Urinary bladder (tissue), 4 donors: ENCODE results near the gene ZYX. TPM values are rescaled to one million over a fixed set of nuclear protein-coding genes. Genes with fewer than 3 reads are reported as not detected.

Experiments used
- DNase-seq: peaks from one replicate; pipeline ENCODE4 v3.0.0-alpha.2; 2015; ENCODE audit errors: extremely low spot score
- H3K27ac ChIP-seq: one replicate; pipeline ENCODE4 v1.5.1; 2013; ENCODE audit warnings: low read depth, mild to moderate bottlenecking, moderate library complexity
- H3K36me3 ChIP-seq: one replicate; pipeline ENCODE4 v1.6.1; 2013; ENCODE audit warnings: mild to moderate bottlenecking, moderate library complexity; ENCODE audit not compliant: insufficient read depth
- H3K4me1 ChIP-seq: one replicate; pipeline ENCODE4 v1.6.1; 2013; ENCODE audit warnings: mild to moderate bottlenecking, moderate library complexity; ENCODE audit not compliant: insufficient read depth
- H3K4me3 ChIP-seq: one replicate; pipeline ENCODE4 v1.5.1; 2013; ENCODE audit warnings: low read depth, low read length
- WGBS: extraction: QIAGEN DNeasy Blood & Tissue Kit; methylation state at CpG from one replicate; pipeline ENCODE4 v1.1.7; 2013; 5-methylcytosine and 5-hydroxymethylcytosine counted together
- polyA plus RNA-seq: library from polyadenylated mRNA; stranded (reverse); fragments of 200-250 nt; gene quantifications from one replicate; pipeline ENCODE4 v1.2.3, GENCODE V29; 2013
- total RNA-seq: library from RNA; depleted of rRNA; stranded (reverse); fragments of >200 nt; gene quantifications from one replicate; pipeline ENCODE4 v1.2.3, GENCODE V29; 2014
- donor health status: healthy with polysubstance abuse.
- donor health status: healthy.

The ZYX gene
- total and polyA plus RNA-seq, 2 donors, result 37.9 to 386 TPM

- no peak overlapping the region for H3K27ac ChIP-seq
- DNase-seq, result no peak
- 54% methylated on average over 4 of the region's 4 CpGs for WGBS
Measured at GRCh38 chr7:143372070-143372469, 9.1 kb upstream of the ZYX start.

GRCh38 chr7:143373255-143373794 lies 7.8 kb upstream of the ZYX start:
- H3K4me3 ChIP-seq, result no peak overlapping the region
- H3K36me3 ChIP-seq, result no peaks in the 10 kb centered on the region
- 89% methylated on average over 4 of the region's 4 CpGs for WGBS
- no peaks in the 10 kb centered on the region for H3K4me1 ChIP-seq
- no peak overlapping the region for H3K27ac ChIP-seq
- no peak for DNase-seq

More at GRCh38 chr7:143372070-143372469, 9.1 kb upstream of the ZYX start:
- Histone ChIP-seq H3K4me3 (no peak overlapping the region), H3K36me3 (no peaks in the 10 kb centered on the region), H3K4me1 (no peaks in the 10 kb centered on the region)

GRCh38 chr7:143374561-143374960 lies 6.6 kb upstream of the ZYX start:
- H3K27ac ChIP-seq, result no peak overlapping the region
- no peak overlapping the region for H3K4me3 ChIP-seq
- peaks cover 2% of the 10 kb centered on the region for H3K4me1 ChIP-seq
- H3K36me3 ChIP-seq, result no peaks in the 10 kb centered on the region
- DNase-seq, result no peak
- WGBS, result 85% methylated on average over 5 of the region's 5 CpGs

GRCh38 chr7:143375298-143376034 lies 5.7 kb upstream of the ZYX start:
- WGBS, result 81% methylated on average over 7 of the region's 7 CpGs
- H3K27ac ChIP-seq, result no peak overlapping the region
- DNase-seq, result no peak

GRCh38 chr7:143376396-143376795 lies 4.7 kb upstream of the ZYX start:
- peak overlapping the region; percentile 49 for H3K27ac ChIP-seq
- no peaks in the 10 kb centered on the region for H3K36me3 ChIP-seq
- 73% methylated on average over 5 of the region's 5 CpGs for WGBS
- H3K4me3 ChIP-seq, result no peak overlapping the region
- H3K4me1 ChIP-seq, result peaks cover 2% of the 10 kb centered on the region
- no peak for DNase-seq

More at GRCh38 chr7:143375298-143376034, 5.7 kb upstream of the ZYX start:
- H3K4me1 ChIP-seq, result peaks cover 2% of the 10 kb centered on the region
- no peaks in the 10 kb centered on the region for H3K36me3 ChIP-seq
- H3K4me3 ChIP-seq, result no peak overlapping the region

GRCh38 chr7:143379611-143380259 lies 1.4 kb upstream of the ZYX start:
- no peak for DNase-seq
- 19% methylated on average over 15 of the region's 15 CpGs for WGBS
- H3K27ac ChIP-seq, result no peak overlapping the region
- H3K4me1 ChIP-seq, result peaks cover 2% of the 10 kb centered on the region
- H3K4me3 ChIP-seq, result peak overlapping the region; percentile 93
- no peaks in the 10 kb centered on the region for H3K36me3 ChIP-seq

- no peaks in the 10 kb centered on the region for H3K36me3 ChIP-seq
- peak overlapping the region; percentile 93 for H3K4me3 ChIP-seq
- peaks cover 2% of the 10 kb centered on the region for H3K4me1 ChIP-seq
- DNase-seq, result peak; percentile 87
- H3K27ac ChIP-seq, result peak overlapping the region; percentile 94
- WGBS, result under 1% methylated on average over 35 of the region's 35 CpGs
Measured at GRCh38 chr7:143380260-143380645, 892 bp upstream of the ZYX start.

GRCh38 chr7:143381427-143382125 lies 431 bp downstream of the ZYX start:
- Histone ChIP-seq H3K27ac (peak overlapping the region; percentile 94), H3K36me3 (no peaks in the 10 kb centered on the region), H3K4me3 (peak overlapping the region; percentile 93), H3K4me1 (peaks cover 2% of the 10 kb centered on the region)
- DNase-seq, result peak; percentile 66
- WGBS, result 1% methylated on average over 64 of the region's 64 CpGs

GRCh38 chr7:143382126-143382790 lies 1.1 kb downstream of the ZYX start:
- H3K27ac ChIP-seq, result peak overlapping the region; percentile 94
- WGBS, result 12% methylated on average over 21 of the region's 21 CpGs
- peak overlapping the region; percentile 93 for H3K4me3 ChIP-seq
- H3K4me1 ChIP-seq, result peaks cover 2% of the 10 kb centered on the region
- H3K36me3 ChIP-seq, result no peaks in the 10 kb centered on the region
- DNase-seq, result no peak

GRCh38 chr7:143382791-143383641 lies 1.9 kb downstream of the ZYX start:
- Histone ChIP-seq H3K36me3 (no peaks in the 10 kb centered on the region), H3K4me3 (peak overlapping the region; percentile 93), H3K4me1 (peaks cover 2% of the 10 kb centered on the region), H3K27ac (peak overlapping the region; percentile 11)
- no peak for DNase-seq
- WGBS, result 65% methylated on average over 15 of the region's 15 CpGs

- H3K27ac ChIP-seq, result no peak overlapping the region
- 38% methylated on average over 1 of the region's 1 CpG for WGBS
- peaks cover 2% of the 10 kb centered on the region for H3K4me1 ChIP-seq
- H3K36me3 ChIP-seq, result peaks cover 3% of the 10 kb centered on the region
- no peak for DNase-seq
- no peak overlapping the region for H3K4me3 ChIP-seq
Measured at GRCh38 chr7:143383642-143383957, 2.5 kb downstream of the ZYX start.

- DNase-seq, result no peak
- Histone ChIP-seq H3K36me3 (peaks cover 4% of the 10 kb centered on the region), H3K4me1 (peaks cover under 1% of the 10 kb centered on the region), H3K4me3 (no peak overlapping the region), H3K27ac (peak overlapping the region; percentile 2)
- 24% methylated on average over 5 of the region's 5 CpGs for WGBS
Measured at GRCh38 chr7:143384148-143384547, 3.0 kb downstream of the ZYX start.
